Psoas muscle (tissue), 8 donors: Measurements from ENCODE around the gene MIB2. TPM values are rescaled to one million over a fixed set of nuclear protein-coding genes. Genes with fewer than 3 reads are reported as not detected.
A peak's percentile ranks its signal among the peaks of the same experiment; 100 is the strongest.

Source experiments
- ATAC-seq, 4 donors: fragments of 200-7000 bp; cut with Tn5 transposase; one replicate each; pipeline ENCODE4 v1.9.1; 2020; ENCODE audit warnings: moderate library complexity in 3 of 4, mild to moderate bottlenecking in 2 of 4
- DNase-seq, 2 donors: peaks; one replicate each; pipeline ENCODE4 v3.0.0-alpha.2; 2020
- H3K27ac ChIP-seq: fragments of 200-600 bp; one replicate; pipeline ENCODE4 v1.8.0; 2022
- H3K27me3 ChIP-seq, 3 donors: fragments of 200-600 bp in 1 of 3; one replicate each; pipeline versions ENCODE4 v1.6.1 to v1.8.0; 2013 to 2022; ENCODE audit warnings: low read length in 2 of 3, mild to moderate bottlenecking in 2 of 3, moderate library complexity in 1 of 3; ENCODE audit not compliant: insufficient read depth in 3 of 3
- H3K36me3 ChIP-seq, 2 donors: fragments of 200-600 bp in 1 of 2; one replicate each; pipeline versions ENCODE4 v1.6.1 to v1.8.0; 2013 to 2022; ENCODE audit warnings: low read depth in 1 of 2, mild to moderate bottlenecking in 1 of 2, moderate library complexity in 1 of 2; ENCODE audit not compliant: insufficient read depth in 1 of 2
- H3K4me1 ChIP-seq: fragments of 200-600 bp; one replicate; pipeline ENCODE4 v1.8.0; 2022
- H3K4me3 ChIP-seq: fragments of 200-600 bp; one replicate; pipeline ENCODE4 v1.8.0; 2022; ENCODE audit warnings: mild to moderate bottlenecking
- H3K9me3 ChIP-seq: fragments of 200-600 bp; one replicate; pipeline ENCODE4 v1.8.0; 2022
- CTCF ChIP-seq: fragments of 200-600 bp; IDR thresholded peaks from one replicate; pipeline ENCODE4 v1.8.0; 2022; ENCODE audit warnings: antibody characterized with exemption
- WGBS, 3 donors: extraction: QIAGEN DNeasy Blood & Tissue Kit; methylation state at CpG; one replicate each; pipeline versions ENCODE4 v1.1.6 to v1.1.7; 2013; 5-methylcytosine and 5-hydroxymethylcytosine counted together
- intact Hi-C, 2 donors: fragments of 100-400 bp; cut with DNase I; formaldehyde crosslinking; loops; one replicate each; pipeline versions ENCODE4 v1.11.0 to v1.14.2; 2022
- polyA plus RNA-seq, 3 donors: library from polyadenylated mRNA; stranded (reverse); fragments of 200-250 nt; gene quantifications; one replicate each; pipeline ENCODE4 v1.2.3, GENCODE V29; 2013
- total RNA-seq, 4 donors: library from RNA; stranded (reverse); fragmentation: NEBNext Ultra II Directional in 2 of 4; extraction: Animal tissue kit (Norgen Biotek cat#: 25700) in 2 of 4; gene quantifications; one replicate each; pipeline versions ENCODE4 v1.2.1 to v1.2.4, GENCODE V29; 2021 to 2023
- donor health status: healthy with polysubstance abuse.
- donor health status: DM: no; HTN: no; CAD: no; lungs with moderate emphysema.
- donor health status: Bipolar disorder and iron deficiency.
- donor health status: healthy.
- donor health status: DM: yes; HTN: yes; CAD: no.
- donor health status: DM: no; HTN: no; CAD: no.
- donor health status: DM: no; HTN: no; CAD: no.
- donor health status: DM: yes; HTN: yes; CAD: no.

MIB2 gene
- total and polyA plus RNA-seq, 7 donors = 41.8 to 106 (median 78.7) TPM

GRCh38 chr1:1598051-1598719, 17.1 kb upstream of the MIB2 start:
- Histone ChIP-seq H3K4me3 (no peak overlapping the region), H3K4me1 (peaks cover 13% of the 10 kb centered on the region), H3K36me3 (no peaks in the 10 kb centered on the region), H3K9me3 (no peaks in the 10 kb centered on the region), H3K27me3 (peaks cover 0 to 46% (median 20%) of the 10 kb centered on the region in 3 donors), H3K27ac (no peak overlapping the region)
- 77 to 81% (median 80%) methylated on average over 28 of the region's 28 CpGs for WGBS, 3 donors
- ATAC-seq (peak in 1 of 4 donors; percentile 5), DNase-seq (peak in 1 of 2 donors; percentile 49)
- intact Hi-C loops = no loop called here
- no peak for TF ChIP-seq CTCF

- 77 to 81% (median 78%) methylated on average over 12 to 13 of the region's 13 CpGs for WGBS, 3 donors
- Histone ChIP-seq H3K4me1 (peaks cover 13% of the 10 kb centered on the region), H3K27me3 (peaks cover 0 to 51% (median 21%) of the 10 kb centered on the region in 3 donors), H3K27ac (no peak overlapping the region), H3K9me3 (no peaks in the 10 kb centered on the region), H3K36me3 (no peaks in the 10 kb centered on the region), H3K4me3 (no peak overlapping the region)
- DNase-seq (no peak), ATAC-seq (no peak)
- intact Hi-C loops = no loop called here
- TF ChIP-seq CTCF = no peak
These were observed 16.6 kb upstream of the MIB2 start for GRCh38 chr1:1598720-1599029.

GRCh38 chr1:1599030-1599934, 16.0 kb upstream of the MIB2 start:
- no peak for TF ChIP-seq CTCF
- DNase-seq = peak in 1 of 2 donors; percentile 55
- peaks cover 0 to 57% (median 23%) of the 10 kb centered on the region in 3 donors for H3K27me3 ChIP-seq
- ATAC-seq = peak in 1 of 4 donors; percentile 40
- peak overlapping the region; percentile 45 for H3K4me3 ChIP-seq
- H3K9me3 ChIP-seq = no peaks in the 10 kb centered on the region
- H3K4me1 ChIP-seq = peaks cover 13% of the 10 kb centered on the region
- 8 to 10% (median 9%) methylated on average over 52 to 111 of the region's 111 CpGs for WGBS, 3 donors
- H3K27ac ChIP-seq = no peak overlapping the region
- intact Hi-C loops = no loop called here
- no peaks in the 10 kb centered on the region for H3K36me3 ChIP-seq

GRCh38 chr1:1599935-1600860, 15.1 kb upstream of the MIB2 start, which contains the start of gene FNDC10:
FNDC10 (minus strand) TSS chr1:1600135; CDS start chr1:1600015, 120 bp downstream.
- ATAC-seq = no peak

More at GRCh38 chr1:1599935-1600860, 15.1 kb upstream of the MIB2 start, which contains the start of gene FNDC10:
- no peaks in the 10 kb centered on the region for H3K36me3 ChIP-seq
- no peak within 1 kb of the TSS for H3K27ac ChIP-seq
- H3K9me3 ChIP-seq = no peaks in the 10 kb centered on the region
- peak within 1 kb of the TSS; percentile 55 for H3K4me3 ChIP-seq
- WGBS, 3 donors = 2 to 3% (median 3%) methylated on average over 39 to 123 of the region's 125 CpGs
- no peak for TF ChIP-seq CTCF
- peaks cover 13% of the 10 kb centered on the region for H3K4me1 ChIP-seq
- DNase-seq = no peak
- intact Hi-C loops = no loop called here
- peaks cover 0 to 64% (median 27%) of the 10 kb centered on the region in 3 donors for H3K27me3 ChIP-seq
